Muscle layer of colon (tissue), 2 donors: ENCODE data around the gene RNH1.
"Not testable (repeated sequence)": the region's sequence is repeated elsewhere in the genome, so short reads cannot be mapped to it uniquely, and the experiment has no call there.

Source experiments
- H3K27ac ChIP-seq: one replicate; pipeline ENCODE4 v1.7.0; 2013; ENCODE audit warnings: low read depth, mild to moderate bottlenecking, low read length, moderate library complexity
- H3K27me3 ChIP-seq, 2 donors: one replicate each; pipeline ENCODE4 v1.7.0; 2013; ENCODE audit warnings: low read length in 2 of 2, mild to moderate bottlenecking in 2 of 2; ENCODE audit not compliant: insufficient read depth in 2 of 2, control insufficient read depth in 1 of 2
- H3K36me3 ChIP-seq: one replicate; pipeline ENCODE4 v1.7.0; 2013; ENCODE audit warnings: mild to moderate bottlenecking, low read length; ENCODE audit not compliant: insufficient read depth
- H3K4me1 ChIP-seq: one replicate; pipeline ENCODE4 v1.7.0; 2013; ENCODE audit warnings: mild to moderate bottlenecking, low read length; ENCODE audit not compliant: insufficient read depth
- H3K4me3 ChIP-seq, 2 donors: one replicate each; pipeline ENCODE4 v1.7.0; 2013; ENCODE audit warnings: low read length in 2 of 2, low read depth in 1 of 2, mild to moderate bottlenecking in 1 of 2, moderate library complexity in 1 of 2
- H3K9ac ChIP-seq: one replicate; pipeline ENCODE4 v1.7.0; 2013; ENCODE audit warnings: low read length
- H3K9me3 ChIP-seq: one replicate; pipeline ENCODE4 v1.7.0; 2013; ENCODE audit warnings: mild to moderate bottlenecking, low read length
- donor health status: abdominal sarcoma.
- donor health status: Adenocarcinoma of cecum.

Gene RNH1

DNA sequence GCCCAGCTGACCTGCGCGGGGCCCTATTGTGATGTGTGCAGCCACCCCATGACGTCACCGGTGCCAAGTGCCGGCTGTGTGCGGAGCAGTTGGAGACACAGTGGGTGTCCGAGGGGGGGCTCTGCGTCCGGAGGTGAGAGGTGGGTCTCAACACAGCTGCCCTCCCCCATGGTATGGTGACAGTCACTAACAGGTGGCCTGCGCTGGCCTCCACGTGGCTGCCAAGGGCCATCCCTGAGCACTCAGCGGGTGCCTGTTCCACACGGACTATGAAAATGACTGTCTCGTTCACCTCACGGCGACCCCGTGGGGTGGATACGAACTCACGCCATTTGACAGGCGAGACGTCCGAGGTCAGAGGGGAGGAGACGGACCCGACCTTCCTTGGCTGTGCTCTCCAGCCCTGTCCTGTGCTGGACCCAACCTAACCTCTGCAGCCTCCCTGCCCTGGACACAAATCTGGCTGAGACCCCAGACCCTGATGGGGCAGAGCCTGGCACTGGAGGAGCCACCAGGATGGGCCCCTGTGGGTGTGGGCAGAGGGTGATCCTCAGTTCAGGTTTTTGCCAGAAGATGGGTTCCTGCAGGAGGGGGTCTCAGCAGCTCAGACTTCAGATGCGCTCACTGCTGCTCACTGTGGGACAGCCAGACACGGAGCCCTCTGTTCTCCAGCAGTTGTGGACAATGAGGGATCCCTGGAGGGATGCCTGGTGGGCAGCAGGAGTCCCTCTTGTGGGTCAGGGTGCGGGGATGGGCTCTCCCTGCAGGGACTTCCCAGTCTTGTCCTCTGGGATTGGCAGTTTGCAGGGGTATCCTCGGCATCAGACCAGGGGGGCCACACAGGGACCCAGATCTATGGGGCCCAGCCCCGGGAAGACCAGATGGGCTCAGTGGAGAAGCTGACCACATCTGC is 22.0 kb upstream of the RNH1 start:
- no peak overlapping the region for H3K9ac ChIP-seq
- H3K4me3 ChIP-seq: no peak overlapping the region
- no peaks in the 10 kb centered on the region for H3K9me3 ChIP-seq
- no peaks in the 10 kb centered on the region for H3K27me3 ChIP-seq
- no peak overlapping the region for H3K27ac ChIP-seq
- peaks cover 11% of the 10 kb centered on the region for H3K36me3 ChIP-seq
- peaks cover under 1% of the 10 kb centered on the region for H3K4me1 ChIP-seq

GRCh38 chr11:528166-528814 is 21.2 kb upstream of the RNH1 start:
- Histone ChIP-seq H3K9me3 (no peaks in the 10 kb centered on the region), H3K27me3 (no peaks in the 10 kb centered on the region), H3K27ac (no peak overlapping the region), H3K4me1 (no peaks in the 10 kb centered on the region), H3K9ac (no peak overlapping the region), H3K36me3 (peaks cover 11% of the 10 kb centered on the region), H3K4me3 (no peak overlapping the region)

DNA sequence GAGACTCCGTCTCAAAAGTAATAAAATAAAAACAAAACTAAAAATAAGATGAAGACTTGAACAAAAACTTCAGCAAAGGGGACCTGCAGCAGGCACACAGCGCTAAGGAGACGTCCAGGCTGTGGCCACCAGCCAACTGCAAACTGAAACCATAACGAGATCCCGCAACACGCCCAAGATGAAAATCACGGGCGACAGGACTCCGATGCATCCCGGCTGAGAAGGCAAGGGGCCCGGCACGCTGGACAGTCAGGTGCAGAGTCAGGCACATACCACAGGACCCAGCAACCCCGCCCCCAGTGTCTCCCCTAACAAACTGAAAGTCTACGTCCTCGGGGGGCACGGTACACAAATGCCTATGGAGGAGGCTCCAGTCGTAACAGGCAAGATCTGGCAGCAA is 19.1 kb upstream of the RNH1 start:
- Histone ChIP-seq H3K27ac (no peak overlapping the region), H3K4me1 (no peaks in the 10 kb centered on the region), H3K4me3 (no peak overlapping the region), H3K9me3 (no peaks in the 10 kb centered on the region), H3K36me3 (no peaks in the 10 kb centered on the region), H3K27me3 (no peaks in the 10 kb centered on the region), H3K9ac (no peak overlapping the region)

GRCh38 chr11:521177-521688 is 14.2 kb upstream of the RNH1 start:
- H3K9me3 ChIP-seq: no peaks in the 10 kb centered on the region
- no peak overlapping the region for H3K4me3 ChIP-seq
- no peak overlapping the region for H3K27ac ChIP-seq
- H3K9ac ChIP-seq: no peak overlapping the region
- no peaks in the 10 kb centered on the region for H3K4me1 ChIP-seq
- H3K36me3 ChIP-seq: no peaks in the 10 kb centered on the region
- H3K27me3 ChIP-seq: no peaks in the 10 kb centered on the region

GRCh38 chr11:520428-521176 is 13.6 kb upstream of the RNH1 start:
- no peak overlapping the region for H3K4me3 ChIP-seq
- H3K36me3 ChIP-seq: no peaks in the 10 kb centered on the region
- no peaks in the 10 kb centered on the region for H3K9me3 ChIP-seq
- no peak overlapping the region for H3K9ac ChIP-seq
- H3K27me3 ChIP-seq: no peaks in the 10 kb centered on the region
- H3K27ac ChIP-seq: no peak overlapping the region
- no peaks in the 10 kb centered on the region for H3K4me1 ChIP-seq

- no peaks in the 10 kb centered on the region for H3K9me3 ChIP-seq
- no peaks in the 10 kb centered on the region for H3K36me3 ChIP-seq
- no peaks in the 10 kb centered on the region for H3K27me3 ChIP-seq
- H3K9ac ChIP-seq: no peak overlapping the region
- no peaks in the 10 kb centered on the region for H3K4me1 ChIP-seq
- peak overlapping the region in 1 of 2 donors; percentile 19 for H3K4me3 ChIP-seq
- peak overlapping the region; percentile 43 for H3K27ac ChIP-seq
Measured at GRCh38 chr11:518463-519202, 11.6 kb upstream of the RNH1 start.

DNA sequence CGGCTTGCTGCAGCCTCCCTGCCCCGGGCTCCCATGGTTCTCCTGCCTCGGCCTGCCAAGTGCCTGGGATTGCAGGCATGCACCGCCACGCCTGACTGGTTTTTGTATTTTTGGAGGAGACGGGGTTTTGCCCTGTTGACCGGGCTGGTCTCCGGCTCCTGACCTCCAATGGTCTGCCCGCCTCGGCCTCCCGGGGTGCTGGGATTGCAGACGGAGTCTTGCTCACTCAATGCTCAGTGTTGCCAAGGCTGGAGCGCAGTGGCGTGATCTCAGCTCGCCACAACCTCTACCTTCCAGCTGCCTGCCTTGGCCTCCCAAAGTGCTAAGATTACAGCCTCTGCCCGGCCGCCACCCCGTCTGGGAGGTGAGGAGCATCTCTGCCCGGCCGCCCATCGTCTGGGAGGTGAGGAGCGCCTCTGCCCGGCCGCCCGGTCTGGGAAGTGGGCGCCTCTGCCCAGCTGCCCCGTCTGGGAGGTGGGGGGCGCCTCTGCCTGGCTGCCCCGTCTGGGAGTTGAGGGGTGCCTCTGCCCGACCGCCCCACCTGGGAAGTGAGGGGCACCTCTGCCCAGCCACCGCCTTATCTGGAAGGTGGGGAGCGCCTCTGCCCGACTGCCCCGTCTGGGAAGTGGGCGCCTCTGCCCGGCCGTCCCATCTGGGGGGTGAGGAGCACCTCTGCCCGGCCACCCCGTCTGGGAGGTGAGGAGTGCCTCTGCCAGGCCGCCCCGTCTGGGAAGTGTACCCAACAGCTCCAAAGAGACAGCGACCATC is 10.1 kb upstream of the RNH1 start:
- H3K9me3 ChIP-seq, H3K4me3 ChIP-seq, H3K4me1 ChIP-seq, H3K36me3 ChIP-seq, H3K9ac ChIP-seq, H3K27me3 ChIP-seq, H3K27ac ChIP-seq: not testable (repeated sequence)

GRCh38 chr11:516400-516799 is 9.4 kb upstream of the RNH1 start:
- Histone ChIP-seq H3K36me3 (no peaks in the 10 kb centered on the region), H3K9ac (no peak overlapping the region), H3K4me3 (no peak overlapping the region), H3K9me3 (no peaks in the 10 kb centered on the region), H3K27me3 (no peaks in the 10 kb centered on the region), H3K4me1 (no peaks in the 10 kb centered on the region), H3K27ac (no peak overlapping the region)

DNA sequence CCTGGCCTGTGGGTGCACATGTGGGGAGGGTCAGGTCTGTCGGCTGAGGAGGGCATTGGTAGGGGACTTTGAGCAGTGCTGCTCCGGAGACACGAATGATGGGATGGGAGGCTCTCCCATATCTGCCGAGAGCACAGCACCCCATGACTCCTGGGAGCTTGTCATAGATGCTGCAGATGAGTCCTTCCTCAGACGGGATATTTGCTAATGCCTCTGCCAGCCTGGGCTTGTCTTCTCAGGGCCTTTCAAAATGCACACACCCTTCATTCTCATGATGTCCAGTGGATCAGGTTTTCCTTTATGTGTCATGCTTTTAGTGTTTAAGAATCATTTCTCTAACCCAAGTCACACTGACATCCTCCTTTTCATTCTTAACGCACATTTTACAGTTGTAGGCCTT is 8.1 kb upstream of the RNH1 start:
- Histone ChIP-seq H3K36me3 (no peaks in the 10 kb centered on the region), H3K9me3 (no peaks in the 10 kb centered on the region), H3K4me3 (no peak overlapping the region), H3K27ac (no peak overlapping the region), H3K9ac (no peak overlapping the region), H3K27me3 (no peaks in the 10 kb centered on the region), H3K4me1 (no peaks in the 10 kb centered on the region)

DNA sequence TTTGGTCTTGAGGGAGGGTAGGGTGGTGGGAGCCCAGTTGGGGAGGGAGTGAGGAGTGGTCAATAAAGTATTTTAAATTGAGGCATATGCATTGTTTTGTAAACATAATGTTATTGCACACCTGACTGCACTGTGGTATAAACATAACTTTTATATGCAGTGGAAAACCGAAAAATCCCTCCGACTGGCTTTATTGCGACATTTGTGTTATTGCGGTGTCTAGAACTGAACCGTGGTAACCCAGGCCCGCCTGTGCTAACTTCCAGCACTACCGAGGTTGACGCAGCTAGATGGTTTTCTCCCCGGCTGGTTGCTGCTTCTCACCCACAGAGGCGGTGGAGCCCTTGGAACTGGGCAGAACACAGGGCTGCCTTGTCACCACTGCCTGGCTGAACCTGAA is 7.6 kb upstream of the RNH1 start:
- no peaks in the 10 kb centered on the region for H3K27me3 ChIP-seq
- no peaks in the 10 kb centered on the region for H3K36me3 ChIP-seq
- no peaks in the 10 kb centered on the region for H3K4me1 ChIP-seq
- no peak overlapping the region for H3K9ac ChIP-seq
- no peak overlapping the region for H3K4me3 ChIP-seq
- H3K9me3 ChIP-seq: no peaks in the 10 kb centered on the region
- no peak overlapping the region for H3K27ac ChIP-seq
